ENCODE data around the gene FUT7. TPM values are rescaled to one million over a fixed set of nuclear protein-coding genes. Genes with fewer than 3 reads are reported as not detected.

Gene FUT7
- total RNA-seq, 3 donors from 2014 or later = 0.14 to 0.27 TPM; not detected in 1

DNA sequence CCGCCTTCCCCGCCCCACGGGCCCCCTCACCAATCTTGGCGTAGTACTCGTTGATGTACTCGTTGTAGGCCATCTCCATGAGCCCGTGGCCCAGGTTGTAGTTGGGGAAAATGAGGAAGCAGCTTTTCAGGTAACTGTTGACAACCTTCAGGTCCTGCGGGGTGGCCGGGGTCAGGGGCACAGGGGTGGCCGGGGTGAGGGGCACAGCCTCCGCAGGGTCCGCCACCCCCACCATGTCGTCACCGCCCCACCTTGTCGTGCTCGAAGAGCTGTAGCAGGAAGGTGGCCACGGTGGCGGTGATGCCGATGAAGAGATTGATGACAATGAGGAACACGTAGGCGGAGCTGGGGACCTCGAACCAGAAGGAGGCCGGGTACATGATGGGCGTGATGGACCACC, 20.7 kb downstream of the FUT7 start:
- TF ChIP-seq, protein P1, sequence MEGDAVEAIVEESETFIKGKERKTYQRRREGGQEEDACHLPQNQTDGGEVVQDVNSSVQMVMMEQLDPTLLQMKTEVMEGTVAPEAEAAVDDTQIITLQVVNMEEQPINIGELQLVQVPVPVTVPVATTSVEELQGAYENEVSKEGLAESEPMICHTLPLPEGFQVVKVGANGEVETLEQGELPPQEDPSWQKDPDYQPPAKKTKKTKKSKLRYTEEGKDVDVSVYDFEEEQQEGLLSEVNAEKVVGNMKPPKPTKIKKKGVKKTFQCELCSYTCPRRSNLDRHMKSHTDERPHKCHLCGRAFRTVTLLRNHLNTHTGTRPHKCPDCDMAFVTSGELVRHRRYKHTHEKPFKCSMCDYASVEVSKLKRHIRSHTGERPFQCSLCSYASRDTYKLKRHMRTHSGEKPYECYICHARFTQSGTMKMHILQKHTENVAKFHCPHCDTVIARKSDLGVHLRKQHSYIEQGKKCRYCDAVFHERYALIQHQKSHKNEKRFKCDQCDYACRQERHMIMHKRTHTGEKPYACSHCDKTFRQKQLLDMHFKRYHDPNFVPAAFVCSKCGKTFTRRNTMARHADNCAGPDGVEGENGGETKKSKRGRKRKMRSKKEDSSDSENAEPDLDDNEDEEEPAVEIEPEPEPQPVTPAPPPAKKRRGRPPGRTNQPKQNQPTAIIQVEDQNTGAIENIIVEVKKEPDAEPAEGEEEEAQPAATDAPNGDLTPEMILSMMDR (IDR thresholded peaks at IDR 0.05) = no peak
- H3K4me3 ChIP-seq = no peak overlapping the region
- no peak for ATAC-seq
- intact Hi-C loops (cut with DNase I, micrococcal nuclease) = no loop called here
- no peaks in the 10 kb centered on the region for H3K9me3 ChIP-seq
- DNase-seq = no peak
- H3K4me1 ChIP-seq (ENCODE audit: low read depth) = no peaks in the 10 kb centered on the region
- H3K36me3 ChIP-seq (ENCODE audit: low read depth) = no peaks in the 10 kb centered on the region

DNA sequence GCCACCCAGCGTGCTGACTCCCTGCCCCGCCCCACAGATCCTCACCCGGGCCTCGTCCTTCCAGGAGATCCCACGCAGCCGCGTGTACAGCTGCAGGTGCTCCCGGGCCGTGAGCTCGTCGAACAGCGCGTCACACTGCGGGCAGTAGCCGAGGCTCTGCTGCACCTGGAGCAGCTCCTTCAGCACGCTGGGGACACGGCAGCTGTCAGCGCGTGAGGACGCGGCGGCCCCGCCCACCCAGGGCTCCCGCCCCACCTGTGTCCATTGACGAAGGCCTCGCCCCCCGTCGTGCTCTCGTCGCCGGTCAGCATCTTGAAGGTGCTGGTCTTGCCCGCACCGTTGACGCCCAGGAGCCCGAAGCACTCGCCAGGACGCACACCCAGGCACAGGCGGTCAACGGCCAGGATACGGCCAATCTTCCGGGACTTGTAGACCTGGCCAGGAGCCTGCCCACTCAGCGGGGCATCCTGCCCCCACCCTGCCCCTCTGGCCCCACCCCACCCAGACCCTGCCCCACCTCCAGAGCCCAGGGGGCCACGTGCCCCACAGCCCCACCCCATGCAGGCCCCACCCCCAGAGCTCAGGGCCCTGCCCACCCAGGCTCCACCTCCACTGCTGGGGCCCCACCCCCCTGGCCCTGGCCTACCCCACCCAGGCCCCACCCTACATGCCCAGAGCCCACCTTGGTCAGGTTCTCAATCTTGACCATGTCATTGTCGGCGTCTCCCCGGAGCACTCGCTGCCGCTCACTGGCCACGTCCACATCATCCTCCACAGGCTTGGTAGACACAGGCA, 21.8 kb downstream of the FUT7 start:
- DNase-seq (no peak), ATAC-seq (no peak)
- Histone ChIP-seq H3K4me1 (ENCODE audit: low read depth) (no peaks in the 10 kb centered on the region), H3K9me3 (no peaks in the 10 kb centered on the region), H3K4me3 (no peak overlapping the region), H3K36me3 (ENCODE audit: low read depth) (no peaks in the 10 kb centered on the region)
- intact Hi-C loops (cut with DNase I, micrococcal nuclease) = no loop called here
- TF ChIP-seq, protein P1 (IDR thresholded peaks at IDR 0.05) = no peak

DNA sequence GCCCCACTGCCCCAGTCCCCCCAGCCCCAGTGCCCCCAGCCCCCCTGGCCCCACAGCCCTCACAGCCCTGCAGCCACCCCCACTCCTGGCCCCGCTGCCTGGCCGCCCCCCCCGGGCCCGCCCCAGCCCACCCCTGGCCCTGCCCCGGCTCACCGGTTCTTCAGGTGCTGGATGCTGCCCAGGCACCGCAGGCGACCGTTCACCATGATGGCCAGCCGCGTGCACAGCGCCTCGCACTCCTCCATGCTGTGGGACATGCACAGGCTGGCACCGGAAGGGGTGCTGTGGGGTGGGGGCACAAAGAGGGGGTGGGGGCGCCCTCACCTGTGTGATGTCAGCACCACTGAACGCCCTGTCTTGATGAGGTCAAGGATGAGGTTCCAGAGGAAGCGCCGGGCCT, 22.7 kb downstream of the FUT7 start:
- ATAC-seq (no peak), DNase-seq (no peak)
- TF ChIP-seq, protein P1 (IDR thresholded peaks at IDR 0.05) = no peak
- intact Hi-C loops (cut with DNase I, micrococcal nuclease) = no loop called here
- no peaks in the 10 kb centered on the region for H3K4me1 ChIP-seq (ENCODE audit: low read depth)
- H3K36me3 ChIP-seq (ENCODE audit: low read depth) = no peaks in the 10 kb centered on the region
- H3K9me3 ChIP-seq = peaks cover 5% of the 10 kb centered on the region
- H3K4me3 ChIP-seq = no peak overlapping the region

DNA sequence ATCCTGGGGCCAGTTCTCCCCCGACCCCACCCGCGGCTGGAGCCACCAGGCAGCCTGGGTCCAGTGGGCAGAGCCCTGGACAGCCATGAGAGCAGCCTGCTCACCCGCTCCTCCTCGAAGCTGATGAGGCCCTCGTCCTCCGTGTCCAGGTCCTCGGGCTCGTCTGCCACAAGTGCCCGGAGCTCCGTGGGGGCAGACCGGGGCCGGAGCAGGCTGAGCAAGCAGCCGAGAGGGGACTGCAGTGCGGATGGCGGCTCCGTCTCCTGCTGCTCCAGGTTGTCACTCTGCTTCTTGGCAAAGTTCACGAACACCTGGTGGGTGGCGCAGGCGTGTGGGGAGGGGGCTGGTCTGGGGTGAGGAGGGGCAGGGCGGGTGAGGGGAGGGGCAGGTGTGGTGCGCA, 23.6 kb downstream of the FUT7 start:
- Histone ChIP-seq H3K36me3 (ENCODE audit: low read depth) (no peaks in the 10 kb centered on the region), H3K9me3 (peaks cover 5% of the 10 kb centered on the region), H3K4me1 (ENCODE audit: low read depth) (no peaks in the 10 kb centered on the region), H3K4me3 (no peak overlapping the region)
- intact Hi-C loops (cut with DNase I, micrococcal nuclease) = no loop called here
- TF ChIP-seq, protein P1 (IDR thresholded peaks at IDR 0.05) = no peak
- ATAC-seq (no peak), DNase-seq (no peak)

DNA sequence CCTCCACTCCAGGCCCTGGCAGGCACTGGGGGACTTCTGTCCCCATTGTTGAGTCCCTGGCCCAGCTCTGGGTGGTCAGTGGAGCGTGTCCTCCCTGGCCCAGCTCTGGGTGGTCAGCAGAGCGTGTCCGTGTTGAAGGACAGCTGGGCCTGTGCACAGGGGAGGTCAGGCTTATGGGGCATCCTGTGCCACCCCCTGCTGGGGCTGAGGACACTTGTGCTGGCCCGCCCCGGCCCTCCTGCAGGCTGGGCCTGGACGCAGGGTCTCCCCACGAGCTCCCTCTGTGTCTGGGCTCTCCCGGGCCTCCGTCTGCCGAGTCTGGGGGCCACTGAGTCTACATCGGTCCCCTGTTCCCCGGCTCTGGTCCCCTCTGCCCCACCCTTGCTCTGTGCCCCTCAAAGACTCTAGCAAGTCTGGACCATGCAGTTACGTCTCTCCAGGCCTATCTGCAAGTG, 24.0 kb downstream of the FUT7 start:
- DNase-seq = no peak
- no peaks in the 10 kb centered on the region for H3K4me1 ChIP-seq (ENCODE audit: low read depth)
- intact Hi-C loops (cut with DNase I, micrococcal nuclease) = no loop called here
- no peaks in the 10 kb centered on the region for H3K36me3 ChIP-seq (ENCODE audit: low read depth)
- H3K9me3 ChIP-seq = peaks cover 5% of the 10 kb centered on the region
- no peak overlapping the region for H3K4me3 ChIP-seq
- TF ChIP-seq, protein P1 (IDR thresholded peaks at IDR 0.05) = no peak
- no peak for ATAC-seq
